ENCODE measurements around the gene ATP11B. TPM values are rescaled to one million over a fixed set of nuclear protein-coding genes. Genes with fewer than 3 reads are reported as not detected.

ATP11B gene
- total RNA-seq, 1 experiment from 2014 or later: 167 TPM

- peaks cover 90% of the 10 kb centered on the region for H3K79me2 ChIP-seq (ENCODE audit: low read length)
- no peaks in the 10 kb centered on the region for H3K9me2 ChIP-seq (replicated peaks; ENCODE audit: insufficient read depth, low read length)
- DNase-seq: no peak
- H4K20me1 ChIP-seq (ENCODE audit: insufficient read depth, low read depth, low read length): no peaks in the 10 kb centered on the region
- no peak overlapping the region for H3K4me2 ChIP-seq (ENCODE audit: low read depth, low read length, poor library complexity, severe bottlenecking)
- H3K27me3 ChIP-seq (ENCODE audit: low read length): no peaks in the 10 kb centered on the region
- H3K4me3 ChIP-seq (ENCODE audit: low read length): no peak overlapping the region
- H3K27ac ChIP-seq (ENCODE audit: low read length): no peak overlapping the region
- peaks cover 77% of the 10 kb centered on the region for H3K36me3 ChIP-seq (ENCODE audit: insufficient read depth, low read length)
- H3K9ac ChIP-seq (ENCODE audit: low read length): no peak overlapping the region
- H2AFZ ChIP-seq (ENCODE audit: low read length): no peak overlapping the region
- H3K9me3 ChIP-seq (ENCODE audit: low read length): no peaks in the 10 kb centered on the region
- H3K4me1 ChIP-seq (ENCODE audit: low read length): no peaks in the 10 kb centered on the region
Observed at GRCh38 chr3:182959474-182960350, 166.4 kb downstream of the ATP11B start.

GRCh38 chr3:182962166-182962565, 168.9 kb downstream of the ATP11B start:
- H3K4me2 ChIP-seq (ENCODE audit: low read depth, low read length, poor library complexity, severe bottlenecking): no peak overlapping the region
- H3K36me3 ChIP-seq (ENCODE audit: insufficient read depth, low read length): peaks cover 74% of the 10 kb centered on the region
- no peaks in the 10 kb centered on the region for H3K9me2 ChIP-seq (replicated peaks; ENCODE audit: insufficient read depth, low read length)

GRCh38 chr3:182964179-182964578, 170.9 kb downstream of the ATP11B start:
- Histone ChIP-seq H3K9me2 (replicated peaks; ENCODE audit: insufficient read depth, low read length) (no peaks in the 10 kb centered on the region), H3K4me3 (ENCODE audit: low read length) (no peak overlapping the region), H3K79me2 (ENCODE audit: low read length) (peaks cover 97% of the 10 kb centered on the region), H3K9ac (ENCODE audit: low read length) (no peak overlapping the region), H3K36me3 (ENCODE audit: insufficient read depth, low read length) (peaks cover 54% of the 10 kb centered on the region), H3K9me3 (ENCODE audit: low read length) (no peaks in the 10 kb centered on the region), H3K27ac (ENCODE audit: low read length) (no peak overlapping the region), H3K4me1 (ENCODE audit: low read length) (peaks cover 27% of the 10 kb centered on the region), H2AFZ (ENCODE audit: low read length) (no peak overlapping the region), H4K20me1 (ENCODE audit: insufficient read depth, low read depth, low read length) (no peaks in the 10 kb centered on the region), H3K27me3 (ENCODE audit: low read length) (no peaks in the 10 kb centered on the region), H3K4me2 (ENCODE audit: low read depth, low read length, poor library complexity, severe bottlenecking) (no peak overlapping the region)
- DNase-seq: no peak

More at GRCh38 chr3:182962166-182962565, 168.9 kb downstream of the ATP11B start:
- H3K9me3 ChIP-seq (ENCODE audit: low read length): no peaks in the 10 kb centered on the region
- H3K27ac ChIP-seq (ENCODE audit: low read length): no peak overlapping the region
- H3K79me2 ChIP-seq (ENCODE audit: low read length): peaks cover 97% of the 10 kb centered on the region
- no peaks in the 10 kb centered on the region for H3K27me3 ChIP-seq (ENCODE audit: low read length)
- no peaks in the 10 kb centered on the region for H4K20me1 ChIP-seq (ENCODE audit: insufficient read depth, low read depth, low read length)
- no peak overlapping the region for H2AFZ ChIP-seq (ENCODE audit: low read length)
- H3K9ac ChIP-seq (ENCODE audit: low read length): no peak overlapping the region
- peaks cover 13% of the 10 kb centered on the region for H3K4me1 ChIP-seq (ENCODE audit: low read length)
- H3K4me3 ChIP-seq (ENCODE audit: low read length): no peak overlapping the region
- DNase-seq: no peak

- Histone ChIP-seq H3K36me3 (ENCODE audit: insufficient read depth, low read length) (peaks cover 38% of the 10 kb centered on the region), H3K4me1 (ENCODE audit: low read length) (peaks cover 41% of the 10 kb centered on the region), H4K20me1 (ENCODE audit: insufficient read depth, low read depth, low read length) (no peaks in the 10 kb centered on the region), H3K4me3 (ENCODE audit: low read length) (no peak overlapping the region), H3K79me2 (ENCODE audit: low read length) (peaks cover 97% of the 10 kb centered on the region), H2AFZ (ENCODE audit: low read length) (no peak overlapping the region), H3K27ac (ENCODE audit: low read length) (peak overlapping the region; percentile 74), H3K9me2 (replicated peaks; ENCODE audit: insufficient read depth, low read length) (no peaks in the 10 kb centered on the region), H3K27me3 (ENCODE audit: low read length) (no peaks in the 10 kb centered on the region), H3K9ac (ENCODE audit: low read length) (no peak overlapping the region), H3K9me3 (ENCODE audit: low read length) (no peaks in the 10 kb centered on the region), H3K4me2 (ENCODE audit: low read depth, low read length, poor library complexity, severe bottlenecking) (no peak overlapping the region)
- no peak for DNase-seq
Observed at GRCh38 chr3:182965861-182966366, 172.6 kb downstream of the ATP11B start.

- H3K27ac ChIP-seq (ENCODE audit: low read length): peak overlapping the region; percentile 74
- peak; percentile 64 for DNase-seq
- H3K79me2 ChIP-seq (ENCODE audit: low read length): peaks cover 97% of the 10 kb centered on the region
- no peaks in the 10 kb centered on the region for H3K9me2 ChIP-seq (replicated peaks; ENCODE audit: insufficient read depth, low read length)
- no peak overlapping the region for H2AFZ ChIP-seq (ENCODE audit: low read length)
- no peaks in the 10 kb centered on the region for H3K27me3 ChIP-seq (ENCODE audit: low read length)
- peak overlapping the region; percentile 6 for H3K4me3 ChIP-seq (ENCODE audit: low read length)
- H4K20me1 ChIP-seq (ENCODE audit: insufficient read depth, low read depth, low read length): no peaks in the 10 kb centered on the region
- peak overlapping the region; percentile 45 for H3K4me2 ChIP-seq (ENCODE audit: low read depth, low read length, poor library complexity, severe bottlenecking)
- peaks cover 56% of the 10 kb centered on the region for H3K4me1 ChIP-seq (ENCODE audit: low read length)
- H3K9me3 ChIP-seq (ENCODE audit: low read length): no peaks in the 10 kb centered on the region
- peaks cover 24% of the 10 kb centered on the region for H3K36me3 ChIP-seq (ENCODE audit: insufficient read depth, low read length)
- H3K9ac ChIP-seq (ENCODE audit: low read length): peak overlapping the region; percentile 1; the same call in 1 of the 2 replicates
Observed at GRCh38 chr3:182967218-182968204, 174.2 kb downstream of the ATP11B start.

- Histone ChIP-seq H2AFZ (ENCODE audit: low read length) (no peak overlapping the region), H4K20me1 (ENCODE audit: insufficient read depth, low read depth, low read length) (no peaks in the 10 kb centered on the region), H3K9me2 (replicated peaks; ENCODE audit: insufficient read depth, low read length) (no peaks in the 10 kb centered on the region), H3K27me3 (ENCODE audit: low read length) (no peaks in the 10 kb centered on the region), H3K4me1 (ENCODE audit: low read length) (peaks cover 63% of the 10 kb centered on the region), H3K27ac (ENCODE audit: low read length) (peak overlapping the region; percentile 29), H3K4me3 (ENCODE audit: low read length) (no peak overlapping the region), H3K4me2 (ENCODE audit: low read depth, low read length, poor library complexity, severe bottlenecking) (no peak overlapping the region), H3K9ac (ENCODE audit: low read length) (no peak overlapping the region), H3K79me2 (ENCODE audit: low read length) (peaks cover 99% of the 10 kb centered on the region), H3K9me3 (ENCODE audit: low read length) (no peaks in the 10 kb centered on the region), H3K36me3 (ENCODE audit: insufficient read depth, low read length) (peaks cover 10% of the 10 kb centered on the region; the same call in 1 of the 2 replicates)
- DNase-seq: no peak
Observed at GRCh38 chr3:182969277-182969676, 176.0 kb downstream of the ATP11B start.

- Histone ChIP-seq H3K27me3 (ENCODE audit: low read length) (no peaks in the 10 kb centered on the region), H3K9me3 (ENCODE audit: low read length) (no peaks in the 10 kb centered on the region), H3K9me2 (replicated peaks; ENCODE audit: insufficient read depth, low read length) (no peaks in the 10 kb centered on the region), H4K20me1 (ENCODE audit: insufficient read depth, low read depth, low read length) (no peaks in the 10 kb centered on the region), H3K4me2 (ENCODE audit: low read depth, low read length, poor library complexity, severe bottlenecking) (no peak overlapping the region), H3K27ac (ENCODE audit: low read length) (peak overlapping the region; percentile 29), H3K4me3 (ENCODE audit: low read length) (no peak overlapping the region), H3K79me2 (ENCODE audit: low read length) (peaks cover 99% of the 10 kb centered on the region), H2AFZ (ENCODE audit: low read length) (no peak overlapping the region), H3K9ac (ENCODE audit: low read length) (no peak overlapping the region), H3K36me3 (ENCODE audit: insufficient read depth, low read length) (peaks cover 8% of the 10 kb centered on the region; the same call in 1 of the 2 replicates), H3K4me1 (ENCODE audit: low read length) (peaks cover 67% of the 10 kb centered on the region)
- no peak for DNase-seq
Observed at GRCh38 chr3:182969853-182970252, 176.5 kb downstream of the ATP11B start.
